GM12878 (cell line): Measurements from ENCODE around the gene GBGT1. TPM values are rescaled to one million over a fixed set of nuclear protein-coding genes. Genes with fewer than 3 reads are reported as not detected.
A peak's percentile ranks its signal among the peaks of the same experiment; 100 is the strongest.

ENCODE experiments used
- BCL11A ChIP-seq: IDR thresholded peaks from 2 replicates; pipeline ENCODE4 v1.6.1; 2011; ENCODE audit warnings: low read depth, low read length
- CEBPB ChIP-seq, 2 experiments: fragments of 150-350 bp in 1 of 2; IDR thresholded peaks; 2 replicates each; pipeline ENCODE4 v1.6.1; 2012 to 2014; ENCODE audit warnings: low read depth in 2 of 2, low read length in 2 of 2, borderline replicate concordance in 1 of 2, inconsistent platforms in 1 of 2
- GABPA ChIP-seq: IDR thresholded peaks from 2 replicates; pipeline ENCODE4 v1.6.1; 2014; ENCODE audit warnings: antibody characterized with exemption, low read depth, mild to moderate bottlenecking, inconsistent platforms
- HDAC6 ChIP-seq: fragments of 200-600 bp; sonication (generic); IDR thresholded peaks from one replicate; pipeline ENCODE4 v1.8.0; 2017; ENCODE audit warnings: antibody characterized with exemption; ENCODE audit not compliant: unreplicated experiment
- HDGF ChIP-seq: fragments of 450-650 bp; IDR thresholded peaks from 2 replicates; pipeline ENCODE4 v1.6.1; 2016; ENCODE audit warnings: antibody characterized with exemption
- MTA3 ChIP-seq: IDR thresholded peaks from 2 replicates; pipeline ENCODE4 v1.6.1; 2012; ENCODE audit warnings: low read length, inconsistent platforms, borderline replicate concordance
- NFYB ChIP-seq: IDR thresholded peaks from 2 replicates; pipeline ENCODE4 v1.6.1; 2011; ENCODE audit warnings: low read depth, mild to moderate bottlenecking, low read length, improper control_type of control experiment, moderate library complexity; ENCODE audit not compliant: insufficient read depth
- NRF1 ChIP-seq: conservative IDR thresholded peaks from 2 replicates; pipeline ENCODE4 v1.6.1; 2011; ENCODE audit warnings: mild to moderate bottlenecking, low read depth, low read length, improper control_type of control experiment
- PAX5 ChIP-seq: IDR thresholded peaks from 2 replicates; pipeline ENCODE4 v1.6.1; 2011; ENCODE audit warnings: low read depth, low read length, borderline replicate concordance
- POLR2AphosphoS2 ChIP-seq: IDR thresholded peaks from 2 replicates; pipeline ENCODE4 v1.6.1; 2011; ENCODE audit warnings: low read depth, mild to moderate bottlenecking, low read length, improper control_type of control experiment, moderate library complexity
- SRF ChIP-seq, 2 experiments: IDR thresholded peaks; 2 replicates each; pipeline ENCODE4 v1.6.1; 2011; ENCODE audit warnings: low read depth in 2 of 2, low read length in 2 of 2, mild to moderate bottlenecking in 1 of 2, moderate library complexity in 1 of 2
- polyA plus RNA-seq, 11 experiments: library from polyadenylated mRNA; depleted of rRNA in 4 of 11; unstranded in 6 of 11; stranded (reverse) in 5 of 11; fragments of >200 nt; fragmentation: Nextera tagmentation in 4 of 11; fragmentation: Illumina TruSeq in 1 of 11; extraction: Ambion mirVana in 4 of 11; extraction: Trizol in 1 of 11; gene quantifications; 1 replicate in 1 of 11; 2 replicates in 10 of 11; pipeline versions ENCODE4 v1.2.1 to v1.2.3, GENCODE V29; 2011 to 2016; ENCODE audit warnings: inconsistent platforms in 2 of 11, missing spikeins in 2 of 11, low read depth in 1 of 11
- total RNA-seq, 4 experiments: library from RNA; depleted of rRNA in 3 of 4; stranded (reverse); fragments of >200 nt in 3 of 4; fragmentation: Illumina TruSeq in 1 of 4; extraction: Trizol in 1 of 4; gene quantifications; 2 replicates each; pipeline versions ENCODE4 v1.2.1 to v1.2.3, GENCODE V29; 2013 to 2021
- TF ChIP-seq, protein P1 (sequence below): fragments of 450-650 bp; IDR thresholded peaks from 2 replicates; pipeline ENCODE4 v1.6.1; 2017; ENCODE audit warnings: mild to moderate bottlenecking, moderate library complexity
- TF ChIP-seq, protein P2 (sequence below): fragments of 450-650 bp; IDR thresholded peaks from 2 replicates; pipeline ENCODE4 v1.6.1; 2017; ENCODE audit warnings: mild to moderate bottlenecking, moderate library complexity
- TF ChIP-seq, protein P3 (sequence below): fragments of 450-650 bp; IDR thresholded peaks from 2 replicates; pipeline ENCODE4 v1.6.1; 2016; ENCODE audit warnings: mild to moderate bottlenecking
- TF ChIP-seq, protein P4 (sequence below): IDR thresholded peaks from 2 replicates; pipeline ENCODE4 v1.6.1; 2012; ENCODE audit warnings: low read depth, low read length, improper control_type of control experiment

The GBGT1 gene
- total and polyA plus RNA-seq, 10 of the 15 experiments (the other 5 are each of a cell fraction or from before 2014, with no cell fraction given): 0.08 to 1.9 (median 0.49) TPM

DNA sequence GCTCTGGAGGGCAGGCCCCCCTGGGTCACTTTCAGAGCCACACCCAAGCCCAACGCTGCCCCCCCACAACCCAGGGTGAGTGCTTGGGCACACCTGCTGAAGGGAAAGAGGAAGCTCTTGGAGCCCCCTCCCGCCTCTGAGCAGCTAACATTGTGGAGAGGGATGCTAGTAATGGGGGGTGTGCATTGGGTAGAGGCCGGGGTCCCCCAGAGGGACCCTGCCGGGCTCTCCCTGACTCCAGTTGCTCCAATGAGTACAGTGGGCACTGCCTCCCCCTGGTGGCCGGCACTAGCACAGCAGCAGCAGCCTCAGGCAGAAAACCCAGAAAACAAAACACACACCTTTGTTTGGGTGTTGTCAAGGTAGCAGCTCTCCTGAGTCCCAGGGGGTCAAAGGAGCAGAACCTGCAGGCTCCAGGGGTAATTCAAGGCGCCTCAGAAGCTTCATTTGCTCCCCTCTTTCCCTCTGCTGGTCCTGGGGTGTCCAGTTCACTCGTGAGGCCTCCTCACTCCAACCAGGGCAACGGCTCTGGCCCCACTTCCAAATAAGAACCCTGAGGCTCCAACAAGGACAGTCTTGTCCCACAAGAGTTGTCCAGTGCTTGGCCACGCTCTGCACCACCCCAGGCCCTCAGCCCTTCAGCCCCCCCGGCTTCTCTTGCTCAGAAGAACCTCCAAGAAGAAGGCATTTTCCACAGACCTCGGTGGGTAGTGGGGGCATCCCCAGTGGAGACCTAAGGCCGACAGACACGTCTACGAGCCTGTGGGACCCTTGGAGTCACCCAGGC, 16.1 kb downstream of the GBGT1 start (continued):
- TF ChIP-seq, protein P1, sequence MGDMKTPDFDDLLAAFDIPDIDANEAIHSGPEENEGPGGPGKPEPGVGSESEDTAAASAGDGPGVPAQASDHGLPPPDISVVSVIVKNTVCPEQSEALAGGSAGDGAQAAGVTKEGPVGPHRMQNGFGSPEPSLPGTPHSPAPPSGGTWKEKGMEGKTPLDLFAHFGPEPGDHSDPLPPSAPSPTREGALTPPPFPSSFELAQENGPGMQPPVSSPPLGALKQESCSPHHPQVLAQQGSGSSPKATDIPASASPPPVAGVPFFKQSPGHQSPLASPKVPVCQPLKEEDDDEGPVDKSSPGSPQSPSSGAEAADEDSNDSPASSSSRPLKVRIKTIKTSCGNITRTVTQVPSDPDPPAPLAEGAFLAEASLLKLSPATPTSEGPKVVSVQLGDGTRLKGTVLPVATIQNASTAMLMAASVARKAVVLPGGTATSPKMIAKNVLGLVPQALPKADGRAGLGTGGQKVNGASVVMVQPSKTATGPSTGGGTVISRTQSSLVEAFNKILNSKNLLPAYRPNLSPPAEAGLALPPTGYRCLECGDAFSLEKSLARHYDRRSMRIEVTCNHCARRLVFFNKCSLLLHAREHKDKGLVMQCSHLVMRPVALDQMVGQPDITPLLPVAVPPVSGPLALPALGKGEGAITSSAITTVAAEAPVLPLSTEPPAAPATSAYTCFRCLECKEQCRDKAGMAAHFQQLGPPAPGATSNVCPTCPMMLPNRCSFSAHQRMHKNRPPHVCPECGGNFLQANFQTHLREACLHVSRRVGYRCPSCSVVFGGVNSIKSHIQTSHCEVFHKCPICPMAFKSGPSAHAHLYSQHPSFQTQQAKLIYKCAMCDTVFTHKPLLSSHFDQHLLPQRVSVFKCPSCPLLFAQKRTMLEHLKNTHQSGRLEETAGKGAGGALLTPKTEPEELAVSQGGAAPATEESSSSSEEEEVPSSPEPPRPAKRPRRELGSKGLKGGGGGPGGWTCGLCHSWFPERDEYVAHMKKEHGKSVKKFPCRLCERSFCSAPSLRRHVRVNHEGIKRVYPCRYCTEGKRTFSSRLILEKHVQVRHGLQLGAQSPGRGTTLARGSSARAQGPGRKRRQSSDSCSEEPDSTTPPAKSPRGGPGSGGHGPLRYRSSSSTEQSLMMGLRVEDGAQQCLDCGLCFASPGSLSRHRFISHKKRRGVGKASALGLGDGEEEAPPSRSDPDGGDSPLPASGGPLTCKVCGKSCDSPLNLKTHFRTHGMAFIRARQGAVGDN: no peak
- TF ChIP-seq GABPA (no peak), SRF (IDR thresholded peaks at IDR 0.05; ENCODE audit: low read depth in 2 of 2, low read length in 2 of 2) (no peak), CEBPB (IDR thresholded peaks at IDR 0.05; ENCODE audit: borderline replicate concordance in 1 of 2, low read depth in 2 of 2, low read length in 2 of 2) (no peak), NFYB (no peak), BCL11A (no peak), POLR2AphosphoS2 (no peak), PAX5 (no peak), MTA3 (no peak), HDAC6 (no peak), HDGF (0 out of 2 replicates have a peak, but pooled peaks have one; percentile 49), NRF1 (no peak)
- TF ChIP-seq, protein P2, sequence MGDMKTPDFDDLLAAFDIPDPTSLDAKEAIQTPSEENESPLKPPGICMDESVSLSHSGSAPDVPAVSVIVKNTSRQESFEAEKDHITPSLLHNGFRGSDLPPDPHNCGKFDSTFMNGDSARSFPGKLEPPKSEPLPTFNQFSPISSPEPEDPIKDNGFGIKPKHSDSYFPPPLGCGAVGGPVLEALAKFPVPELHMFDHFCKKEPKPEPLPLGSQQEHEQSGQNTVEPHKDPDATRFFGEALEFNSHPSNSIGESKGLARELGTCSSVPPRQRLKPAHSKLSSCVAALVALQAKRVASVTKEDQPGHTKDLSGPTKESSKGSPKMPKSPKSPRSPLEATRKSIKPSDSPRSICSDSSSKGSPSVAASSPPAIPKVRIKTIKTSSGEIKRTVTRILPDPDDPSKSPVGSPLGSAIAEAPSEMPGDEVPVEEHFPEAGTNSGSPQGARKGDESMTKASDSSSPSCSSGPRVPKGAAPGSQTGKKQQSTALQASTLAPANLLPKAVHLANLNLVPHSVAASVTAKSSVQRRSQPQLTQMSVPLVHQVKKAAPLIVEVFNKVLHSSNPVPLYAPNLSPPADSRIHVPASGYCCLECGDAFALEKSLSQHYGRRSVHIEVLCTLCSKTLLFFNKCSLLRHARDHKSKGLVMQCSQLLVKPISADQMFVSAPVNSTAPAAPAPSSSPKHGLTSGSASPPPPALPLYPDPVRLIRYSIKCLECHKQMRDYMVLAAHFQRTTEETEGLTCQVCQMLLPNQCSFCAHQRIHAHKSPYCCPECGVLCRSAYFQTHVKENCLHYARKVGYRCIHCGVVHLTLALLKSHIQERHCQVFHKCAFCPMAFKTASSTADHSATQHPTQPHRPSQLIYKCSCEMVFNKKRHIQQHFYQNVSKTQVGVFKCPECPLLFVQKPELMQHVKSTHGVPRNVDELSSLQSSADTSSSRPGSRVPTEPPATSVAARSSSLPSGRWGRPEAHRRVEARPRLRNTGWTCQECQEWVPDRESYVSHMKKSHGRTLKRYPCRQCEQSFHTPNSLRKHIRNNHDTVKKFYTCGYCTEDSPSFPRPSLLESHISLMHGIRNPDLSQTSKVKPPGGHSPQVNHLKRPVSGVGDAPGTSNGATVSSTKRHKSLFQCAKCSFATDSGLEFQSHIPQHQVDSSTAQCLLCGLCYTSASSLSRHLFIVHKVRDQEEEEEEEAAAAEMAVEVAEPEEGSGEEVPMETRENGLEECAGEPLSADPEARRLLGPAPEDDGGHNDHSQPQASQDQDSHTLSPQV: no peak
- TF ChIP-seq, protein P3, sequence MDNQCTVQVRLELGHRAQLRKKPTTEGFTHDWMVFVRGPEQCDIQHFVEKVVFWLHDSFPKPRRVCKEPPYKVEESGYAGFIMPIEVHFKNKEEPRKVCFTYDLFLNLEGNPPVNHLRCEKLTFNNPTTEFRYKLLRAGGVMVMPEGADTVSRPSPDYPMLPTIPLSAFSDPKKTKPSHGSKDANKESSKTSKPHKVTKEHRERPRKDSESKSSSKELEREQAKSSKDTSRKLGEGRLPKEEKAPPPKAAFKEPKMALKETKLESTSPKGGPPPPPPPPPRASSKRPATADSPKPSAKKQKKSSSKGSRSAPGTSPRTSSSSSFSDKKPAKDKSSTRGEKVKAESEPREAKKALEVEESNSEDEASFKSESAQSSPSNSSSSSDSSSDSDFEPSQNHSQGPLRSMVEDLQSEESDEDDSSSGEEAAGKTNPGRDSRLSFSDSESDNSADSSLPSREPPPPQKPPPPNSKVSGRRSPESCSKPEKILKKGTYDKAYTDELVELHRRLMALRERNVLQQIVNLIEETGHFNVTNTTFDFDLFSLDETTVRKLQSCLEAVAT: no peak
- TF ChIP-seq, protein P4, sequence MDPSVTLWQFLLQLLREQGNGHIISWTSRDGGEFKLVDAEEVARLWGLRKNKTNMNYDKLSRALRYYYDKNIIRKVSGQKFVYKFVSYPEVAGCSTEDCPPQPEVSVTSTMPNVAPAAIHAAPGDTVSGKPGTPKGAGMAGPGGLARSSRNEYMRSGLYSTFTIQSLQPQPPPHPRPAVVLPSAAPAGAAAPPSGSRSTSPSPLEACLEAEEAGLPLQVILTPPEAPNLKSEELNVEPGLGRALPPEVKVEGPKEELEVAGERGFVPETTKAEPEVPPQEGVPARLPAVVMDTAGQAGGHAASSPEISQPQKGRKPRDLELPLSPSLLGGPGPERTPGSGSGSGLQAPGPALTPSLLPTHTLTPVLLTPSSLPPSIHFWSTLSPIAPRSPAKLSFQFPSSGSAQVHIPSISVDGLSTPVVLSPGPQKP: no peak
